A549 (cell line): Measurements from ENCODE around the gene CNTN4.

Source experiments
- CHD4 ChIP-seq: fragments of 200-600 bp; sonication (generic); IDR thresholded peaks from 2 replicates; pipeline ENCODE4 v1.6.1; 2016; ENCODE audit warnings: antibody characterized with exemption, mild to moderate bottlenecking, borderline replicate concordance
- CTCF ChIP-seq: fragments of >200 bp; sonication (Bioruptor Twin); formaldehyde crosslinking; IDR thresholded peaks from 3 replicates; pipeline ENCODE4 v1.5.1; 2016
- E2F6 ChIP-seq: IDR thresholded peaks from 2 replicates; pipeline ENCODE4 v1.6.1; 2012; ENCODE audit warnings: low read depth, borderline replicate concordance
- EHMT2 ChIP-seq: fragments of 200-600 bp; sonication (generic); IDR thresholded peaks from 2 replicates; pipeline ENCODE4 v1.6.1; 2016; ENCODE audit warnings: antibody characterized with exemption, low read depth, mild to moderate bottlenecking, moderate library complexity
- EP300 ChIP-seq, 2 experiments: fragments of >200 bp; sonication (Bioruptor Twin); formaldehyde crosslinking; IDR thresholded peaks; 2 replicates in 1 of 2; 3 replicates in 1 of 2; pipeline ENCODE4 v1.6.1; 2016 to 2017
- HMGXB4 ChIP-seq: fragments of 250-450 bp; sonication (Bioruptor Pico); IDR thresholded peaks from 2 replicates; pipeline ENCODE4 v1.5.0; 2021; ENCODE audit warnings: mild to moderate bottlenecking, moderate library complexity, borderline replicate concordance
- MYC ChIP-seq: IDR thresholded peaks from 2 replicates; pipeline ENCODE4 v1.6.1; 2012; ENCODE audit warnings: mild to moderate bottlenecking, inconsistent platforms, low read length, improper control_type of control experiment, borderline replicate concordance
- NPAS2 ChIP-seq: fragments of 250-450 bp; sonication (Bioruptor Pico); IDR thresholded peaks from 2 replicates; pipeline ENCODE4 v1.8.0; 2022; ENCODE audit warnings: mild to moderate bottlenecking, moderate library complexity, borderline replicate concordance
- NR3C1 ChIP-seq: fragments of >200 bp; sonication (Bioruptor Twin); formaldehyde crosslinking; IDR thresholded peaks from 3 replicates; pipeline ENCODE4 v1.6.1; 2017
- PHF8 ChIP-seq: fragments of 200-600 bp; sonication (generic); IDR thresholded peaks from 2 replicates; pipeline ENCODE4 v1.6.1; 2016; ENCODE audit warnings: low read depth, mild to moderate bottlenecking, antibody characterized with exemption, moderate library complexity, borderline replicate concordance
- POLR2A ChIP-seq: IDR thresholded peaks from 2 replicates; pipeline ENCODE4 v1.6.1; 2012; ENCODE audit warnings: mild to moderate bottlenecking, low read length
- POLR2AphosphoS2 ChIP-seq: conservative IDR thresholded peaks from 2 replicates; pipeline ENCODE4 v1.6.1; 2012; ENCODE audit warnings: low read length, improper control_type of control experiment, inconsistent platforms
- SMC3 ChIP-seq: fragments of >200 bp; sonication (Bioruptor Twin); formaldehyde crosslinking; IDR thresholded peaks from 3 replicates; pipeline ENCODE4 v1.6.1; 2018; ENCODE audit warnings: inconsistent platforms
- SREBF2 ChIP-seq: fragments of 450-650 bp; IDR thresholded peaks from 2 replicates; pipeline ENCODE4 v1.6.1; 2014; ENCODE audit warnings: mild to moderate bottlenecking, moderate library complexity

GRCh38 chr3:2391896-2392295 is 293.2 kb downstream of the CNTN4 start:
- TF ChIP-seq MYC (no peak), CTCF (no peak), HMGXB4 (CRISPR knock-in tag) (no peak), POLR2A (no peak), SMC3 (no peak), EP300 (IDR thresholded peaks at IDR 0.05) (no peak), POLR2AphosphoS2 (no peak), PHF8 (no peak), NR3C1 (no peak), EHMT2 (no peak), SREBF2 (no peak), CHD4 (no peak), E2F6 (no peak), NPAS2 (CRISPR knock-in tag) (no peak)
